Breast epithelium (tissue), 3 donors: ENCODE data around the gene GABRA4.

Source experiments
- POLR2A ChIP-seq: fragments of 450-650 bp; IDR thresholded peaks from one replicate; pipeline ENCODE4 v1.6.1; 2016; ENCODE audit warnings: antibody characterized with exemption, mild to moderate bottlenecking, moderate library complexity
- POLR2AphosphoS5 ChIP-seq, 3 donors: sonication (generic); formaldehyde crosslinking; IDR thresholded peaks; one replicate each; pipeline ENCODE4 v1.6.1; 2017; ENCODE audit warnings: antibody characterized with exemption in 3 of 3

DNA sequence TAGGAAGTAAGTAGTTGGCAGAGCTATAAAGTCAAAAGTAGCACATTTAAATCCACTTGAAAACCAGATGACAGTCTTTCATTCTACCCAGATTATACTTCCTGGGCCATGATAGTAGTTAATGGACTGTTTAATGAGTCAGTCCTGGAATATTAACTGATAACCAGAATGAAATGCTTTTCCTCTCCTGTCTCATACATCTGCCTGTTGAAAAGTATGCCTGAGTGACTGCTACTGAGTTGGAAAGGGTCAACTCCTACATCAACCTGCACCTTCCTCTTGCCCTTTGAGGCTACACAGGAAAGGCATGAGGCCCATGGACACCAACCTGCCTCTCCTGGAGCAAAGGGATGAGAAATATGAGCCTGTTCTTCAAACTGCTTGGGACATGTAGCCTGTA is 48.3 kb downstream of the GABRA4 start:
- TF ChIP-seq POLR2AphosphoS5 (IDR thresholded peaks at IDR 0.05) (no peak), POLR2A (no peak)
